ENCODE measurements around the gene BBOX1. TPM values are rescaled to one million over a fixed set of nuclear protein-coding genes. Genes with fewer than 3 reads are reported as not detected.

The BBOX1 gene
- total and polyA plus RNA-seq, 2 of the 4 experiments (the other 2 are of a cell fraction), result not detected

GRCh38 chr11:27089746-27090145 lies 49.1 kb downstream of the BBOX1 start:
- Histone ChIP-seq H3K14ac (replicated peaks; ENCODE audit: low read depth, low read length) (no peak overlapping the region), H3K36me3 (ENCODE audit: control insufficient read depth, insufficient read depth, low read length) (no peaks in the 10 kb centered on the region), H2AK9ac (replicated peaks; ENCODE audit: low read depth, low read length, poor library complexity) (no peak overlapping the region), H3K27ac (ENCODE audit: insufficient read depth, low read length) (no peak overlapping the region), H3K4ac (ENCODE audit: low read depth, low read length) (no peak overlapping the region), H2AK5ac (ENCODE audit: low read depth, low read length) (no peak overlapping the region), H3K9me1 (ENCODE audit: insufficient read depth, low read length) (no peaks in the 10 kb centered on the region), H3K9me3 (ENCODE audit: control insufficient read depth, insufficient read depth, low read length) (no peaks in the 10 kb centered on the region), H2BK15ac (ENCODE audit: low read depth, low read length) (no peak overlapping the region), H3K4me3 (ENCODE audit: insufficient read depth, low read depth, low read length) (no peak overlapping the region), H3K56ac (ENCODE audit: extremely low read depth, insufficient read depth, low read length) (no peak overlapping the region), H3K4me2 (ENCODE audit: low read depth, low read length) (no peak overlapping the region), H3K79me1 (ENCODE audit: low read depth in 1 of 2, low read length in 2 of 2) (no peaks in the 10 kb centered on the region), H4K8ac (ENCODE audit: low read depth in 2 of 2, low read length in 2 of 2) (no peak overlapping the region), H4K91ac (ENCODE audit: insufficient read depth, low read depth, low read length) (no peak overlapping the region), H3K23ac (ENCODE audit: low read depth, low read length) (no peak overlapping the region), H3K4me1 (ENCODE audit: control insufficient read depth, insufficient read depth, low read length) (no peaks in the 10 kb centered on the region), H2BK120ac (ENCODE audit: low read depth, low read length) (no peak overlapping the region), H2BK5ac (ENCODE audit: low read depth, low read length, poor library complexity, severe bottlenecking) (no peak overlapping the region), H3K9ac (ENCODE audit: low read depth, low read length) (no peak overlapping the region), H4K5ac (ENCODE audit: low read depth, low read length) (no peak overlapping the region), H3K27me3 (ENCODE audit: control insufficient read depth, insufficient read depth, low read length) (no peaks in the 10 kb centered on the region), H2BK20ac (ENCODE audit: low read depth, low read length) (no peak overlapping the region), H3K18ac (ENCODE audit: low read depth, low read length) (no peak overlapping the region), H4K20me1 (ENCODE audit: insufficient read depth, low read length) (no peaks in the 10 kb centered on the region), H2AFZ (replicated peaks; ENCODE audit: low read length, poor library complexity) (no peak overlapping the region)
- WGBS, 2 experiments (ENCODE audit: extremely low coverage in 2 of 2, insufficient read length in 1 of 2), result no CpG with 5 or more reads among the region's 2 CpGs
- intact Hi-C loops (cut with micrococcal nuclease), result no loop called here
- no peak for ATAC-seq (ENCODE audit: low read depth)
- dilution Hi-C loops (cut with HindIII; ENCODE audit: low sequenced_read_pairs, unreplicated experiment), result no loop called here
- POLR2A ChIA-PET (ENCODE audit: unreplicated experiment), result no interaction called here
- DNase-seq, result no peak
- BruUV-seq (replicated peaks), result no TSS peak
- CTCF ChIA-PET, result no interaction called here
- TF ChIP-seq FOS (IDR thresholded peaks at IDR 0.05; ENCODE audit: low read depth, low read length) (no peak), MAZ (IDR thresholded peaks at IDR 0.05; ENCODE audit: borderline replicate concordance, low read depth, low read length) (no peak), MAFK (IDR thresholded peaks at IDR 0.05; ENCODE audit: low read depth, low read length) (no peak), BHLHE40 (IDR thresholded peaks at IDR 0.05; ENCODE audit: low read depth, low read length) (no peak), RAD21 (IDR thresholded peaks at IDR 0.05; ENCODE audit: low read length) (no peak), CHD1 (IDR thresholded peaks at IDR 0.05; ENCODE audit: low read depth, low read length) (no peak), ELK1 (IDR thresholded peaks at IDR 0.05; ENCODE audit: borderline replicate concordance, low read depth, low read length) (no peak), POLR2A (IDR thresholded peaks at IDR 0.05; ENCODE audit: low read depth, low read length) (no peak), MXI1 (IDR thresholded peaks at IDR 0.05; ENCODE audit: borderline replicate concordance, low read depth, low read length) (no peak), USF2 (IDR thresholded peaks at IDR 0.05; ENCODE audit: low read depth, low read length) (no peak)
- in situ Hi-C loops (cut with MboI; ENCODE audit: low sequenced_read_pairs), result no loop called here

Measured in IMR-90 (cell line).